C4-2B (cell line): ENCODE results near the gene ATG2B.

ENCODE experiments used
- H3K27ac ChIP-seq: fragments of 450-650 bp; 2 replicates; pipeline ENCODE4 v1.5.1; 2017
- CTCF ChIP-seq: fragments of 450-650 bp; conservative IDR thresholded peaks from 2 replicates; pipeline ENCODE4 v1.5.1; 2017; ENCODE audit warnings: mild to moderate bottlenecking
- ZFX ChIP-seq: fragments of 450-650 bp; IDR thresholded peaks from 2 replicates; pipeline ENCODE4 v1.6.1; 2017

Gene ATG2B

DNA sequence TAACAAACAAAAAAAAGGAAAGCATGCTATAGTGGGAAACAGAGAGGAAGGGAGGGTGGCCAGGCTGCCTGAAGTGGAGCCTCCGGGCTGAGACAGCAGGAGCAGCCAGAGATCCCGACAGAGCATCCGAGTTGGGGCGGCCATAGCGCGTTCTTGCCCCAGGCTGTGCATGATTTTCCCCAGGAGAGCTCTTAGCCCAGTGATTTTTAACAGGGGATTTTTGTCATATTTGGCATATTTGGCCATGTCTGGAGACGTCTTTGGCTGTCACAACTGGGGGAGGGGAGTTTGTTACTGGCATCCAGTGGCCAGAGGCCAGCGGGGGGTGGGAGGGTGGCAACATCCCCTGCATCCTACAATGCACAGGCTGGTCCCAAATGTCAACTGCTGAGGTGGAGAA, 83.6 kb downstream of the ATG2B start:
- TF ChIP-seq CTCF = no peak
- TF ChIP-seq ZFX = no peak
- no peak overlapping the region for H3K27ac ChIP-seq

DNA sequence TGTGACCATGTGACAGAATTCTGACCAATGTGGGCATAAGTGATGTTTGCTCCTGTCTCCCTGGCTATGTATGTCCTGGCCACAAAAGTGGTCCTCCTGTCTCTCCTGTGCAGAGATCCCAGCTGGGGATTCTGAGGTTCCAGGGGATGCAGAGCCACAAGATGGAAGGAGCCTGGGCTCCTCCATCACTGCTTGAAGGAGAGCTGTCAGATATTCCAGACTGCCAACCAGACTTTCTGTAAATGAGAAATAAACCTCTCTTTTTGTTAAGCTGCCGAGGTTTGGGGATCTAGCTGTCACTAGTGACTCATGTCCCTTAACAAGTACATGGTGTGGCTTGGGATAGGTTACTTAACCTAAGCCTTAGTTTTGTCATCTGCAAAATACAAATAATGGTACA, 85.3 kb downstream of the ATG2B start:
- TF ChIP-seq ZFX = no peak
- TF ChIP-seq CTCF = no peak
- H3K27ac ChIP-seq = no peak overlapping the region

DNA sequence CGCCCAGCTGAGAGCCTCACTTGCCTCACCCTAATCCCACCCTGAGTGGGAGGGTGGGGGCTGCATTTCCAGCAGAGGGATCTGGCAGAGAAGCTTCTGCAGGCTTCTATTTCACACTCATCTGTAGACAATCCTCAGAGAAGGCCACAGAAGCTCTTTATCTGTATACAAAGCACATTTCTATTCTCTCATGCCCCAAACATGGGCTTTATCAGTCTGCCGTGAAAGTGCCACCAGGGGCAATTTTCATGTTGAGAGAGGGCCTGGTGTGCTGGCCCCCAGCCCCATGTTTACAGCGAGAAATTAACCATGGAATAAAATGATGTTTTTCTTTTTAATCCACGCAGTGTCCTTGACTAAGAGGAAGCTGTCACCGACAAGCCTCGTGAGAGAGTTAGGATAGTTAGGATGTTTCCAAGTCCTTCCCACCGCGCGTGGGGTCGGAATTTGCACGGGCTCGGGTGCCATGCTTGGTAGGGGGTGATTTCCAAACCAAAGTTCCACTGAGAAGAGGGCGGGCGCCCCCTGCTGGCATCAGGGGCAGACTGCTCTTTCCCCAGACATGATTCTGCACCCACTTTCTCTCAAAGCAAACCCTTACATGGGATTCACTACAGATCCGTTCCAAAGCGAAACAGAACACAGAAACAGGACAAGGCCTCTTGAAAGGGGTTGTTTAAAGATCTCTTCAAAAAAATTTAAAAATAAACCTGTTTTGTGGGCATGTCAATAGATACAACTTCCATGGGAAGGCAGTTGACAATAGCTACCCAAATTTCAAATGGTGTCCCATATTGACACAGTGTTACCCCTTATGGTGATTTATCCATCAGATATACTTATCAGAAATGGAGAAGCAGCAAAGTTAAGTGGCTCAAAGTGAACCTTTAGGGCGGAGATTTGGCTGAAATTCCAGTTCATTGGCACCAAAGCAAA, 87.7 kb downstream of the ATG2B start:
- no peak overlapping the region for H3K27ac ChIP-seq
- TF ChIP-seq ZFX (no peak), CTCF (peak; percentile 98)

DNA sequence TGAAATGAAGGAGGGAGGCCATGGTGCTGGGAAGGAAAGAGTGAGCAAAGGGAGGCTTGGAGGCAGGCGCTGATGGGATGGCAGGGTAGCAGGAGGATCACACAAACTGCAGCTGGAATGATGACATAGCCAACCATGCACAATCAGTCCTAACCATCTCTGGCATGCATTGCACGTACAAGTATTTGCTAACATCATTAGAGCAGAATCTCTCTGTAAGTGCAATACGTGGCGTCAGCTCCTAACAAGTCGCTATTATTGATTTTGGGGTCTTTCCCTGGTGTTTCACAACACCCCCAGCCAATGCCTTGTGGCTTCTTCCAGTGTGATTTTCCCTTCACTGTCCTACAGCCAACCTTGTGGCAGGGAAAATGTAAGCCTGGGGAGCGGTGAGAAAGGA, 88.6 kb downstream of the ATG2B start:
- no peak overlapping the region for H3K27ac ChIP-seq
- no peak for TF ChIP-seq ZFX

DNA sequence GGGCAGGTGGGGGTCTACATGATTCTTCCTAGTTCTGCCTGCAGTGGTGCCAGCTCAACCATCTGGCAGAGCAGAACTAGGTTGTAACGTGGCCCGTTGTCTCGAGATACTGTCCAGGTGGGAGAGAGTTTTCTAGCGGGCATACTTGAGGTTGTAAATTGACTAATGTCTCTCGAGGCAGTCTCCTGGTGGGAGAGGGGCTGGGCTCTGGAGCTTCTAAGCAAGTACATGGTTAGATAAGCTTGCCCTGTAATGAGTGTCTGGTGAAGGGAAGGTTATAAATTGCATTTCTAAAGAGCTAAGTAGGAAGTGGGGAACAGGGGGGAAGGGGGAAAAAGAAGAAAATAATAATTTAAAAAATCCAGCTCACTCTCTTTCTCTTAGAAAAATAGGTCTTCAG, 89.0 kb downstream of the ATG2B start:
- no peak overlapping the region for H3K27ac ChIP-seq
- TF ChIP-seq ZFX (no peak), CTCF (no peak)

- TF ChIP-seq CTCF (no peak), ZFX (no peak)
- no peak overlapping the region for H3K27ac ChIP-seq
Observed at GRCh38 chr14:96273629-96274028, 89.5 kb downstream of the ATG2B start.

DNA sequence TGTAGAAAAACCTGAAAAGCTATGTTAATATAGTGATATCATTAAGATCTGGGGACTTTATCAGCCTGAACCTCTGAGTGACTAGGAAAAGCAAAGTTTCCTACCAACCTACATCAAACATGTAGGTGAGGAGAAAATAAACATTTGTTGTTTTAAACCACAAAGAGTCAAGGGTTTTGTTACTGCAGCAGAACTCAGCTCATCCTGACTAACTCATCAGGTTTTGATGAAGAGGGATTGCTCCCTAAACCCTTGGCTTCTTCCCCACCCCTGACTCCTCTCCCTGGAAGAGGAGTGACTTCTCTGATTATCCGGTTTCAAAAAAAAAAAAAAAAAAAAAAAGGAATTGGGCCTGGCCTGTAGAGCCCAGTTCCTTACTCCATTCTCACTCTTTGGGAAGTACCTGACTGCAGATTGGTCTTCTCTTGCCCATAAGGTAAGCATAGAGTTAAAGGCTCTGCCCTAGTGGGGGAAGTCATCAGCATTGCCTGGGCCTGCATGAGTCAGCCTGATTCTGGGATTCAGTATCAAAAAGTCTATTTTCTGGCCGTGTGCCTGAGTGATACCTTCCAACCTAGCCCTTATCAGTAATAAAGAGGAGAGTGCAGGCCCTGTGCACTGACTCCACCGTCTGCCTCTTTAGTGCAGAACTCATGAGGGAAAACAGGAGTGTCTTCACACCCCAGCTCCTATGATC, 90.2 kb downstream of the ATG2B start:
- no peak overlapping the region for H3K27ac ChIP-seq
- TF ChIP-seq CTCF (no peak), ZFX (no peak)
